ENCODE data around the gene MICAL3.

Gene MICAL3

GRCh38 chr22:17783312-17783711 lies 241.0 kb downstream of the MICAL3 start:
- no peak for DNase-seq (ENCODE audit: low read depth)
- no peak for TF ChIP-seq CTCF (conservative IDR thresholded peaks at IDR 0.05; ENCODE audit: low read depth, low read length)
- no peak overlapping the region for H3K4me3 ChIP-seq (ENCODE audit: low read length)

GRCh38 chr22:17782621-17783020 lies 241.7 kb downstream of the MICAL3 start:
- no peak for TF ChIP-seq CTCF (conservative IDR thresholded peaks at IDR 0.05; ENCODE audit: low read depth, low read length)

GRCh38 chr22:17782158-17782557 lies 242.2 kb downstream of the MICAL3 start:
- no peak for DNase-seq (ENCODE audit: low read depth)
- H3K4me3 ChIP-seq (ENCODE audit: low read length), result no peak overlapping the region
- TF ChIP-seq CTCF (conservative IDR thresholded peaks at IDR 0.05; ENCODE audit: low read depth, low read length), result no peak

More at GRCh38 chr22:17782621-17783020, 241.7 kb downstream of the MICAL3 start:
- no peak overlapping the region for H3K4me3 ChIP-seq (ENCODE audit: low read length)
- no peak for DNase-seq (ENCODE audit: low read depth)

GRCh38 chr22:17781319-17782031 lies 242.9 kb downstream of the MICAL3 start:
- DNase-seq (ENCODE audit: low read depth), result peak; percentile 46
- no peak for TF ChIP-seq CTCF (conservative IDR thresholded peaks at IDR 0.05; ENCODE audit: low read depth, low read length)
- no peak overlapping the region for H3K4me3 ChIP-seq (ENCODE audit: low read length)

GRCh38 chr22:17780741-17781318 lies 243.5 kb downstream of the MICAL3 start:
- no peak overlapping the region for H3K4me3 ChIP-seq (ENCODE audit: low read length)
- DNase-seq (ENCODE audit: low read depth), result no peak
- no peak for TF ChIP-seq CTCF (conservative IDR thresholded peaks at IDR 0.05; ENCODE audit: low read depth, low read length)

GRCh38 chr22:17780116-17780740 lies 244.1 kb downstream of the MICAL3 start:
- no peak for TF ChIP-seq CTCF (conservative IDR thresholded peaks at IDR 0.05; ENCODE audit: low read depth, low read length)
- no peak overlapping the region for H3K4me3 ChIP-seq (ENCODE audit: low read length)
- DNase-seq (ENCODE audit: low read depth), result no peak

Data from retinal pigment epithelial cell (primary cell).